H1 (cell line): ENCODE results near the gene PROX2.

Experiments
- CTCF ChIP-seq, 3 experiments: IDR thresholded peaks; 1 replicate in 2 of 3; 2 replicates in 1 of 3; pipeline versions ENCODE4 v1.5.1 to v1.6.1; 2011; ENCODE audit warnings: low read length in 3 of 3, mild to moderate bottlenecking in 3 of 3, inconsistent platforms in 2 of 3, low read depth in 1 of 3, moderate library complexity in 1 of 3; ENCODE audit not compliant: insufficient read depth in 1 of 3; ENCODE audit errors: control extremely low read depth in 1 of 3
- GABPA ChIP-seq: IDR thresholded peaks from 2 replicates; pipeline ENCODE4 v1.6.1; 2011; ENCODE audit warnings: mild to moderate bottlenecking, low read length, moderate library complexity, borderline replicate concordance; ENCODE audit not compliant: insufficient read depth
- NANOG ChIP-seq: IDR thresholded peaks from 2 replicates; pipeline ENCODE4 v1.6.1; 2011; ENCODE audit warnings: low read length, low read depth, mild to moderate bottlenecking, inconsistent platforms; ENCODE audit not compliant: insufficient read depth, poor library complexity, severe bottlenecking
- PHF8 ChIP-seq: fragments of 200-600 bp; sonication (generic); conservative IDR thresholded peaks from 2 replicates; pipeline ENCODE4 v1.7.1; 2012; ENCODE audit warnings: low read depth, mild to moderate bottlenecking, inconsistent platforms, low read length, moderate library complexity
- POLR2A ChIP-seq, 2 experiments: IDR thresholded peaks; 1 replicate in 1 of 2; 2 replicates in 1 of 2; pipeline ENCODE4 v1.6.1; 2011; ENCODE audit warnings: low read depth in 2 of 2, low read length in 2 of 2, mild to moderate bottlenecking in 2 of 2; ENCODE audit errors: control extremely low read depth in 1 of 2
- RAD21 ChIP-seq, 2 experiments: IDR thresholded peaks in 1 of 2; conservative IDR thresholded peaks in 1 of 2; 2 replicates each; pipeline ENCODE4 v1.6.1; 2011; ENCODE audit warnings: low read depth in 2 of 2, low read length in 2 of 2, improper control_type of control experiment in 1 of 2, inconsistent platforms in 1 of 2, mild to moderate bottlenecking in 1 of 2, moderate library complexity in 1 of 2
- RBBP5 ChIP-seq: IDR thresholded peaks from 2 replicates; pipeline ENCODE4 v1.7.1; 2012; ENCODE audit warnings: low read depth, mild to moderate bottlenecking, inconsistent platforms, low read length, moderate library complexity, borderline replicate concordance
- SIN3A ChIP-seq, 2 experiments: IDR thresholded peaks in 1 of 2; conservative IDR thresholded peaks in 1 of 2; 2 replicates each; pipeline ENCODE4 v1.6.1; 2011 to 2012; ENCODE audit warnings: low read length in 2 of 2, improper control_type of control experiment in 1 of 2, low read depth in 1 of 2, mild to moderate bottlenecking in 1 of 2
- SP1 ChIP-seq: IDR thresholded peaks from 2 replicates; pipeline ENCODE4 v1.6.1; 2011; ENCODE audit warnings: low read depth, low read length
- TEAD4 ChIP-seq: IDR thresholded peaks from 2 replicates; pipeline ENCODE4 v1.6.1; 2012; ENCODE audit warnings: low read depth, low read length, inconsistent platforms, mixed read lengths

GRCh38 chr14:74853581-74853980 is 22.4 kb downstream of the PROX2 start:
- no peak for TF ChIP-seq CTCF (IDR thresholded peaks at IDR 0.05; ENCODE audit: control extremely low read depth in 1 of 3, insufficient read depth in 1 of 3, low read depth in 1 of 3, low read length in 3 of 3)
- TF ChIP-seq RAD21 (IDR thresholded peaks at IDR 0.05 in 1 of 2, conservative IDR thresholded peaks at IDR 0.05 in 1 of 2; ENCODE audit: low read depth in 2 of 2, low read length in 2 of 2): no peak
- TF ChIP-seq TEAD4: no peak
- no peak for TF ChIP-seq RBBP5
- TF ChIP-seq SIN3A (conservative IDR thresholded peaks at IDR 0.05 in 1 of 2, IDR thresholded peaks at IDR 0.05 in 1 of 2; ENCODE audit: low read depth in 1 of 2, low read length in 2 of 2): no peak
- no peak for TF ChIP-seq NANOG
- TF ChIP-seq POLR2A (IDR thresholded peaks at IDR 0.05; ENCODE audit: control extremely low read depth in 1 of 2, low read depth in 2 of 2, low read length in 2 of 2): no peak
- no peak for TF ChIP-seq SP1
- TF ChIP-seq PHF8: no peak
- TF ChIP-seq GABPA: no peak
